Glomerular endothelial cell (primary cell): ENCODE data around the gene CRYBA2. TPM values are rescaled to one million over a fixed set of nuclear protein-coding genes. Genes with fewer than 3 reads are reported as not detected.

Source experiments
- DNase-seq: peaks from one replicate; pipeline ENCODE4 v3.0.0-alpha.2; 2011; ENCODE audit warnings: low read depth, low spot score; ENCODE audit errors: extremely low read depth
- total RNA-seq: library from RNA; depleted of rRNA; stranded (reverse); fragments of >200 nt; gene quantifications from 2 replicates; pipeline ENCODE4 v1.2.3, GENCODE V29; 2015

The CRYBA2 gene
- total RNA-seq, 1 donor from 2014 or later = not detected

DNA sequence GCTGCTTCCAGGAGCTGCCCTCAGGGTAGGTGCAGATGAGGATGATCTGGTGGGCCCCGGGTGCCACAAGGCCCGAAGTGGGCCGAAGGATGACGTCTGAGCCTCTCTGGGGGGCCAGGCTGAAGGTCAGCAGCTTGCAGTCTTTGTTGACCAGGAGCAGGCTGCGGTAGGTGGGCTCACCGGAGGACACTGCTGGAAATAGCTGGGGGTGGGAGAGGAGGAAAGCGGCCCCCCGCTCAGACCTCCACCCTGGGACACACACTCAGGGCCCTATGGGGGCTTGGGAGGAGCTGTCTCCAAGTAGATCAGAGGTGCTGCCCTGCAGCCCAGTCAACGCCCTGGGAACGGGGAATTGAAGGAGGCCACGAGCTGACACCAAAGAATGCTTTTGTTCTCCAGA, 30.8 kb upstream of the CRYBA2 start:
- no peak for DNase-seq

DNA sequence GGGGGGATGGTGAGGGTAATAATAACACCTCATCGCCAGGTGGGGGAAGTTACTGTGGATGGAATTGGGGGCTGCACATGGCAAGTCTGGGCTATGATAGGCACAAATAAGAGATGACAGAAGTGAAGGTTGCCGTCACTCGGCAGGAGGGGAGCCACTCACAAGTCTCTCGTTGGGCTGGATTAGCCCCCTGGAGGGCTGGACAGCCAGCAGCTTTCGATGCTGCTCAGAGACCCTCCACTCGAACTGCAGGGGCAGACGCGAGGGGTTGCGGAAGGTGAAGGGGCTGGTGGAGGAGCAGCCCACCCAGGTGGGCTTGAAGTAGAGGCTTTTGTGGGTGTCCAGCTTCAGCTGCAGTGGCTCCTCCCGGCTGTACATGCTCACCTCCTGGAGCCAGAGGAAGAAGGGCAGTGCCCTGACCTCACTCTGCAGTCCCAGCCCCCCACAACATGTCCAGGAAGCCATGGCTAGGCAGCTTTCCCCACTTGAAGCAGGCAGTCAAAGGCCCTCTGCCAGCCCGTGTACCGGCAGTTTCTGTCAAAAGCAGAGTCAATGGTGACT, 29.9 kb upstream of the CRYBA2 start:
- DNase-seq = no peak

GRCh38 chr2:219022616-219023015, 29.4 kb upstream of the CRYBA2 start:
- DNase-seq = no peak

DNA sequence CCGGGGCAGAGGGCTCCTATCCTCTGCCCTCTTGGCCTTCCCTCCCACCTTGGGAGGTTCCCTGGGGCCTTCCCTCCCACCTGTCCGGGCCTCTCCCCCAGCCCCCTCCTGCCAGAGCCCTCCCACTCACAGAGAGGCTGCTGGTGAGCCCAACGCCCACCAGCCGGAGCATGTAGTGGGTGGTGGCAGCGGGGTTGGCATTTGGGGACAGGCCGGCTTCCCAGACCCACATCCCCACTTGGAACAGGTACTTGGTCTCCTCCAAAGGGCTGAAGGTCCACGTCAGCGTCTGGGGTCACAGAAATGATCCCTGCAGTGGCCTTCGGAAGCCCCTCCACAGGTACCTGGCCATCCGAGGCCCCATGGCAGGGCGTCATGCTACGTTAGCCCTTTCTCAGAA, 28.8 kb upstream of the CRYBA2 start:
- no peak for DNase-seq

DNA sequence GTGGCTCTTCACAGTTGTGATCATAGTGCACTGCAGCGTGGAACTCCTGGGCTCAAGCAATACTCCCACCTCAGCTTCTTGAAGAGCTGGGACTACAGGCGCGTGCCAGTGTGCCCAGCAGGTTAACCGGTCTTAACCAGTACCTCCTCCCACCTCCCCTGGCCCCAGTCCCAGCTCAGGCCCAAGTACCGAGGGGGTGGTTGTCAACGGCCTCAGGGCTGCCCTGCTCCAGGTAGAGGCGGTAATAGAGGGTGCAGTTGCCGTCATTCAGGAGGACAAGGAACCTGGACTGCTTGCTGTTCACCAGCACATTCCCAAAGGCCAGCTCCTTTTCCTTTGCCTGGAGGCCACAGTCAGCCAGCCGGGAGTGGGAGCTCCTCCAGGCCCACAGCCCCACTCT, 28.4 kb upstream of the CRYBA2 start:
- no peak for DNase-seq

DNA sequence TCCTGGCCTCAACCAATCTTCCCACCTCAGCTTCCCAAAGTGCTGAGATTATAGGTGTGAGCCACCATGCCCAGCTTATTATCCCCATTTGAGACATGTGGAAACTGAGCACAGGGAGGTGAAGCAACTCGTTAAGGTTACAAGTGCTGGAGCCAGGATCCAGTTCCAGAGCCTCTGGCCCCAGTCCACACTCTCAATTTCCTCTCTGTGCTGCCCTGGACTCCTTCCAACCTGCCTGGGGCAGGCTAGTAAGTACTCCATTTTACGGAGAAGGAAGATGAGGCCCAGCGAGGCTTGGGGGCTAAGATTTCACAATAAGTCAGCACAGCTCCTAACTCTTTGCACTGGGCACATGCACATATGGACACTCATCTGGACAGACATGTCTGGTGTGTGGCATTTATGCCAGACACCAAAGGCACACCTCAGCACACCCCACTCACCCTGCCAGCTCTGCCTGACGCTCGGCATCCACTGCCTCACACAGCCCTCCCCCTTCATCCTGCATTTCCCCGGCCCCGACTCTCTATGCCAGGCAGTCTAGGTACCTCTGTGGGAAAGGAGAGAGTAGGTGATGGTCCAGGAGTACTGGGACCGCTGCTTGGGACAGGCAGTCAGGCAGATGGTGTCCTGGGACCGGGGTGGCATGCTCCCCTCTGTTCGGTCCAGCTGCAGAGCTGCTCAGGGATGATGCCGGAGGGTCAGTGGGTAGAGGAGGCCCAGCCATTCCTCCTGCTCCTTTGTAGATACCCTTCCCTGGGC, 27.6 kb upstream of the CRYBA2 start:
- no peak for DNase-seq

DNA sequence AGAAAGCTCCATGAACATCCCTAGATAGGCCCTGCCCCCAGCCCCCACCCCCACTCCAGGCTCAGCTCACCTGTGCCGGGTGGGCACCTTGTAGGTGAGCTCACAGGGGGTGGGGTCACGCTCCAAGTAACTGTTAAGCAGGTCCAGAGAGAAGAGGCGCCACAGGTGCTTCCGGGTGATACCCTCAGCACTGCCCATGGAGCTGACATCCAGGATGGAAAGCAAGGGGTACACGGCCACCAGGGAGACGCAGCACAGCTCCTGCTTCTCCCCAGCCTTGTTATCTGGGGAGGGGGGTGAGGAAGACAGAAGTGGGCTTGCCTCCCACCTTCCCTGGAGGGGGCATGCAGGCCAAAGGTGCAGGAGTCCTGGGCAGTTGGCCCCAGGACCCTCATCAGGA, 26.2 kb upstream of the CRYBA2 start:
- DNase-seq = no peak

- DNase-seq = no peak
Measured at GRCh38 chr2:219018726-219019125, 25.5 kb upstream of the CRYBA2 start.

DNA sequence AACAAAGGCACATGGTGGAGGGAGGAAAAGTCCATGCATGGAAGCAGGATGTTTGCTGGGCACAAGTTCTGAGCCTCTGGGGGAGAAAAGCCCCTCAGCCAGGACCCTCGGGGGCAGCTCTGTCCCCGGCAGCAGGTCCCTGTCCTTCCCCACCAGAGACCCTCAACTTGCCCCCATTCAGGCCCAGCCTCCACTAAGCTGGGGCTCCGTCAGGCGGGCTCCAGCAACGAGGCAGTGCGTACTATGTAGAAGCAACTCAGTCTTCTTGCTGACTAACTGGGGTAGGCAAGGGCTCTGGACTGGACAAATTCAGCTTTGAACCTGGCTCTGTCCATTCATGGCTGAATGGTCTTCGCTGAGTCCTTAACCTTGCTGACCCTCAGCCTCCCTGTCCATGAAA, 25.1 kb upstream of the CRYBA2 start:
- DNase-seq = no peak

- no peak for DNase-seq
Measured at GRCh38 chr2:219017201-219017931, 24.1 kb upstream of the CRYBA2 start.

DNA sequence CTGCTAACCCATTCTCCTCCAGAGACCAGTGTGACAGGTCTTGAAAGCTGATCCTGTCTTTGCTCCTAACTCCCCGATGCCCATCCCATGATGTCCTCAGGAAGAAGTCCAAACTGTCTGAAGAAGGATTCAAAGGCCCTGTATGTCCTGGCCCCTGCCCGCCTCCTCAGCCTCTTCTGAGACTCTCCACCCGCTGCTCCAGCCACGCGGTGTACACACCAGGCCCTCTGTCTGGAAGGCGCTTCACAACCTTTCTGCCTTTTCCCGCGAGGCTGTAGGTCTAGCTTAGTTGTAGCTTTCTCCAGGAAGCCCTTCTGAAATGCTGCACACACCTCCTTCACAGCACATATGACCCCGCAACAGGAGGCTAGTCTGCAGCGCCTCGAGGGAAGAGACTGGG, 23.5 kb upstream of the CRYBA2 start:
- DNase-seq = no peak

- DNase-seq = no peak
Measured at GRCh38 chr2:219010873-219011272, 17.7 kb upstream of the CRYBA2 start.

- DNase-seq = no peak
Measured at GRCh38 chr2:219010162-219010756, 17.0 kb upstream of the CRYBA2 start.

DNA sequence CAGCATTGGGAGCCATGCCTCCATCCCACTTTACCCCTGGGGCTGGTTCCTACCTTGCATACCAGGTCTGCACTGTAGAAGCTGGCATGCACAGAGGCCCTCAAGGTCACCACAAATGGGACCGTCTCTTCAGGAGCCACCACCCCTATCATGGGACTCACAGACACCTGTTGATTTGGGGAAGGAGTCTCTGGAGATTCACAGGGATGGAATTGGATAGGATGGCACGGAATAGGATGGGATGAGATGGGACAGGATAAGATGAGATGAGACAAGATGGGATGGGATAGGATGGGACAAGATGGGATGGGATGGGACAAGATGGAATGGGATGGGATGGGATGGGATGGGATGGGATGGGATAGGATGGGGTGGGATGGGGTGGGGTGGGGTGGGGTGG, 16.1 kb upstream of the CRYBA2 start:
- no peak for DNase-seq

DNA sequence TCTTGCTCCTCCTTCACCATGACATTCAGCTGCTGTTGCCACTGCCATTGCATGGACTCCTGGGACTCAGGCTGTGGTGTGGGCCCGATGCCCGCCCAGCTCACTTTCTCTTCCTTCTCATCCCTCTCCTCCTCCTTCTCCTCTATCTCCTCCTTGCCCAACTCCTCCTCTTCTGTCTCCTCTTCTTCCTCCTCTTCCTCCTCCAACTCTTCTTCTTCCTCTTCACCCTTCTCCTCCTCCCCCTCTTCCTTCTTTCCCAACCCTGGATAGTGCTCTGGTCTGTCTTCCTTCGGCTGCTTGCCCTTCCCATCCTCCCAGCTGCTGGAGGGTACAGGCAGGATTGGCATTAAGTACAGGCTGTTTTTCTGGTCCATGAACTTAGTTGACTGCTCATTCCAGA, 10.8 kb upstream of the CRYBA2 start:
- DNase-seq = no peak

DNA sequence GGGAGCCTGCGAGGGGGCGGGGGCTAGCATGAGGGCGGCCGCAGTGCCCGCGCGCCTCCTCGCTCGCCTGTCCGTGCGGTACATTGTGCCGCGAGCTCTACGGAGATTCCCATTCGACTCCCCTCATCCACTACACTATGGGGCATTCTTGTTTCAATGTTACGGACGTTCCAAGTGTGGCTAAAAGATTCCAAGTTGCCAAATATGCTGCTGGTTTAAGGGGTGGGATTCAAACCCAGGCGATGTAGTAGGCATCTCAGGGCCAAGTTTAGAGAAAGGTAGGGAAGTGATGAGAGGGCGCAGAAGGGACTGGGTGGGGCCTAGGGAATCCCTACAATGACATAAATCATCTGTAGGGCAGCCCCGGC, 10.0 kb upstream of the CRYBA2 start:
- DNase-seq = no peak

- DNase-seq = no peak
Measured at GRCh38 chr2:219002395-219003266, 9.4 kb upstream of the CRYBA2 start.

DNA sequence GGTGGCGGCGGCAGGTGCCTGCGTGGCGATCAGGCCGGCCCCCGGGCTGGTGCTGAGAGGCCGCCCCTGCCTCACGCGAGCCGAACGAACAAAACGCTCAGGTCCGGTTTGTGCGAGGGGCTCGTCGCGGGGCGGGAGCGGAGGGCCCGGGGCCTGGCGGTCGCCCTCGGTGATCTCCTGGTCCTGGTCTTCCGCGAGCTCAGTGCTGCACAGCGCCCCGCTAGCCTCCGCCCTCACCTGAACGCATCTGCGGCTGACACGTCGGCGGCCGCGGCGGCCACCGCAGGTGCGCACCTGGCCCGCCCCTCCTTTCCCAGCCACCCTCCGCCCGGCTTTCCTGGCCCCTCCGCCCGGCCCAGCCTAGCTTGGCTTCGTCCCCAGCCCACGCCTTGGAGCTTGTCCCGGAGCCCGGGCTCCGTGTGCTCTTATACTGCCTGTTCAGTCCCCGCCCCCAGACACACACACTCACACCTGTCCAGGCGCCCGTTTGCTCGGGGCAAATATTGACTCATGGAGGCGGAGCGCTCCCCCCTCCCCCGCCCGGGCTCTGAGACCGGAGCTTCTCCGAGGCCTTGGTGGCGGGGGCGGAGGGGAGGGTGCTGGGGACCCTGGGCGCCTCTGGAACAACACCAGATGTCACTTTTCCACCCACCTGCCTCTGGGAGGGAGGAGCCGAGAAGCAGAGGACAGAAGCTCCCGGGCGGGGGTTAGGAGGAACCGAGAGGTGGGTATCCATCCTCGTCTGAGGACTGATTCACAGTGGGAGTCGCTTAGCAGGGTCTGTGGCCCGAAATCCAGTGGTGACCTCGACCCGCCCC, 8.6 kb upstream of the CRYBA2 start:
- DNase-seq = no peak

DNA sequence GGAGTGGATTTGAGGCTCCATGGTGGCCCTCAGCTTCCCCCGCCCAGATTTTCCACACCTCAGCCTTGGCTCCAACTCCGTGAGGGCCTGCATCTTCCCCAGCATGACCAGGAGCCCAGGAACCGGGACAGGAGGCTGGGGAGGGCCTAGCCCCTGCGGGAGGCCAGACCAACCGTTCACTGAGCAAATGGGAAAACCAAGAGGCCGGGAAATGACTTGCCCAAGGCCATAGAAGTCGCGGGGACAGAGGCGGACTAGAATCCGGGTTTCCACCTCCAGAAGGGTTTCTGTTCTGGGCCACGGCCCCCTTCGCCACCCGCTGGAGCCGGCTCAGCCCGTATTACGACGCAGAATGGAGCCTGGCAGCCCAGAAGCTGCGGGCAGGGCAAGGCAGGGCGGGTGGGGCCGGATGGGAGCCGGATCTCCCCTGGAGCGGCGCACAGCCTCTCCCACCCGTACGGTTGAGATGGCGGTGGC, 7.9 kb upstream of the CRYBA2 start:
- no peak for DNase-seq

DNA sequence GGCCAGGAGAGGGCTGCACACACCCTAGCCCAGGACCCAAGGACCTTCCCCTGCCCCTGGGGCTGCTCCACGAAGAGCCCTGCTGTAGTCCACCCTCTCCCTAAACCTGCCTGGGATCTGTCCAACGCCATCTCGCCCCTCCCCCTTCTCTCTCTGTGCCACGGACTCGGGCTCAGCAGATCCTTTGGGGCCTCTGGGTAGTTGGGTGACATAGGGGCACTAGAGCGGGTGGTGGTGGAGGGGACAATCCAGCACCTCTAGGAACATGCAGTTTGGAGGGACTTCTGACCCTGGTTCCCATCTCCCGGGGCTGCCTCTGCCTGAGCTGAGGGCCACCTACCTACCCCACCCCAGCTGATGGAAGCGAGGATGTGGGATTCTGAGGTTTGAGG, 7.3 kb upstream of the CRYBA2 start:
- no peak for DNase-seq
